Endothelial cell of umbilical vein (primary cell): ENCODE data around the gene PTH1R. TPM values are rescaled to one million over a fixed set of nuclear protein-coding genes. Genes with fewer than 3 reads are reported as not detected.

Experiments
- BruUV-seq: library from RNA; stranded (reverse); fragments of 400-500 nt; replicated peaks from 2 replicates; lab custom pipeline; 2021; lab: Mats Ljungman, UMichigan
- CTCF ChIA-PET: fragments of 300-600, 350-600 bp; sonication (Branson Sonifier 250); formaldehyde crosslinking; loops from one replicate; lab custom pipeline; 2021; ENCODE audit warnings: antibody characterized with exemption, inconsistent platforms; lab: Charles Lee
- POLR2A ChIA-PET: fragments of 300-600, 350-600 bp; sonication (Branson Sonifier 250); formaldehyde crosslinking; loops from one replicate; lab custom pipeline; 2021; ENCODE audit warnings: antibody characterized with exemption, inconsistent platforms; lab: Charles Lee
- DNase-seq: peaks from one replicate; pipeline ENCODE4 v3.0.0-alpha.2; 2011; ENCODE audit warnings: low read depth, low spot score
- FAIRE-seq: peaks from 2 replicates; lab custom pipeline; 2011; peaks lifted over from hg19 to GRCh38; lab: Jason Lieb, UNC
- H2AFZ ChIP-seq: 2 replicates; pipeline ENCODE4 v1.6.0; 2012; ENCODE audit warnings: low read depth, low read length, control low read depth, inconsistent platforms
- H3K27ac ChIP-seq: 2 replicates; pipeline ENCODE4 v1.5.1; 2011; ENCODE audit warnings: low read depth, mild to moderate bottlenecking, control low read depth, low read length, moderate library complexity; ENCODE audit not compliant: insufficient read depth
- H3K27me3 ChIP-seq, 2 experiments: 2 replicates each; pipeline versions ENCODE4 v1.6.0 to v1.6.1; 2011; ENCODE audit warnings: low read length in 2 of 2, mixed read lengths in 1 of 2; ENCODE audit not compliant: control insufficient read depth in 2 of 2, insufficient read depth in 2 of 2
- H3K36me3 ChIP-seq, 2 experiments: 2 replicates in 1 of 2; 3 replicates in 1 of 2; pipeline ENCODE4 v1.5.1; 2011; ENCODE audit warnings: low read length in 2 of 2, mild to moderate bottlenecking in 1 of 2, moderate library complexity in 1 of 2; ENCODE audit not compliant: control insufficient read depth in 2 of 2, insufficient read depth in 2 of 2; ENCODE audit errors: extremely low read depth in 1 of 2
- H3K4me1 ChIP-seq: 3 replicates; pipeline ENCODE4 v1.5.1; 2011; ENCODE audit warnings: mild to moderate bottlenecking, low read length; ENCODE audit not compliant: control insufficient read depth, insufficient read depth; ENCODE audit errors: extremely low read depth
- H3K4me2 ChIP-seq: 2 replicates; pipeline ENCODE4 v1.6.1; 2011; ENCODE audit warnings: low read length, control low read depth, mixed read lengths; ENCODE audit not compliant: insufficient read depth
- H3K4me3 ChIP-seq, 3 experiments: fragments of 200-600 bp in 1 of 3; sonication (generic), shearing (Covaris generic) in 1 of 3; replicated peaks in 1 of 3; 2 replicates each; pipeline ENCODE4 v1.5.1; 2011 to 2016; ENCODE audit warnings: control low read depth in 3 of 3, low read length in 3 of 3, mild to moderate bottlenecking in 2 of 3, inconsistent platforms in 1 of 3, low read depth in 1 of 3, moderate library complexity in 1 of 3; ENCODE audit not compliant: insufficient read depth in 1 of 3
- H3K79me2 ChIP-seq: 2 replicates; pipeline ENCODE4 v1.6.0; 2012; ENCODE audit warnings: low read length, inconsistent platforms; ENCODE audit not compliant: control insufficient read depth, insufficient read depth
- H3K9ac ChIP-seq: replicated peaks from 2 replicates; pipeline ENCODE3; 2011; ENCODE audit warnings: low read length, control low read depth; ENCODE audit not compliant: insufficient read depth; ENCODE audit errors: extremely low read depth
- H3K9me1 ChIP-seq: replicated peaks from 3 replicates; pipeline ENCODE4 v1.6.0; 2011; ENCODE audit warnings: mild to moderate bottlenecking, low read length; ENCODE audit not compliant: control insufficient read depth, insufficient read depth; ENCODE audit errors: extremely low read depth
- H3K9me3 ChIP-seq: replicated peaks from 2 replicates; pipeline ENCODE4 v1.5.1; 2012; ENCODE audit warnings: low read length, inconsistent platforms; ENCODE audit not compliant: control insufficient read depth, insufficient read depth
- H4K20me1 ChIP-seq: replicated peaks from 2 replicates; pipeline ENCODE3; 2011; ENCODE audit warnings: mild to moderate bottlenecking, low read length; ENCODE audit not compliant: control insufficient read depth, insufficient read depth; ENCODE audit errors: extremely low read depth
- CTCF ChIP-seq, 2 donors: IDR thresholded peaks; 1 replicate in 1 of 2; 2 replicates in 1 of 2; pipeline ENCODE4 v1.5.1; 2011; ENCODE audit warnings: low read length in 2 of 2, mild to moderate bottlenecking in 2 of 2, moderate library complexity in 2 of 2, control low read depth in 1 of 2, inconsistent platforms in 1 of 2, low read depth in 1 of 2; ENCODE audit not compliant: insufficient read depth in 1 of 2; ENCODE audit errors: extremely low read depth in 1 of 2
- EZH2 ChIP-seq: IDR thresholded peaks from 2 replicates; pipeline ENCODE4 v1.6.1; 2012; ENCODE audit warnings: borderline replicate concordance, low read depth, mild to moderate bottlenecking, moderate library complexity, low read length, inconsistent platforms; ENCODE audit not compliant: severe bottlenecking
- FOS ChIP-seq: IDR thresholded peaks from 2 replicates; pipeline ENCODE4 v1.6.1; 2011; ENCODE audit warnings: mild to moderate bottlenecking, low read length, moderate library complexity, borderline replicate concordance; ENCODE audit not compliant: insufficient read depth
- GATA2 ChIP-seq: IDR thresholded peaks from 2 replicates; pipeline ENCODE4 v1.7.0; 2011; ENCODE audit warnings: low read depth, mild to moderate bottlenecking, moderate library complexity, mixed read lengths, low read length; ENCODE audit not compliant: insufficient read length, insufficient read depth
- JUN ChIP-seq: IDR thresholded peaks from 2 replicates; pipeline ENCODE4 v1.6.1; 2011; ENCODE audit warnings: borderline replicate concordance, low read depth; ENCODE audit not compliant: insufficient read length, insufficient read depth
- MAX ChIP-seq: IDR thresholded peaks from 2 replicates; pipeline ENCODE4 v1.6.1; 2011; ENCODE audit not compliant: insufficient read depth, insufficient read length
- MYC ChIP-seq: IDR thresholded peaks from one replicate; pipeline ENCODE4 v1.6.1; 2011; ENCODE audit warnings: mild to moderate bottlenecking, low read depth, low read length
- POLR2A ChIP-seq: IDR thresholded peaks from 2 replicates; pipeline ENCODE4 v1.6.1; 2012; ENCODE audit warnings: low read depth, mild to moderate bottlenecking, control low read depth, low read length
- POLR2AphosphoS5 ChIP-seq: IDR thresholded peaks from 2 replicates; pipeline ENCODE4 v1.6.1; 2012; ENCODE audit warnings: low read depth, mild to moderate bottlenecking, control low read depth, low read length, moderate library complexity; ENCODE audit not compliant: insufficient read depth
- dilution Hi-C: fragments of 300-500 bp; cut with MboI; formaldehyde crosslinking; loops from one replicate; pipeline ENCODE4 v1.15.0; 2019; ENCODE audit warnings: low sequenced_read_pairs; ENCODE audit not compliant: extremely low pct_ligation_motif_present
- intact Hi-C: fragments of 100-400 bp; cut with micrococcal nuclease; formaldehyde crosslinking; loops from one replicate; pipeline ENCODE4 v1.10.0; 2022
- polyA plus RNA-seq, 4 experiments: library from polyadenylated mRNA; depleted of rRNA in 3 of 4; stranded (reverse) in 3 of 4; unstranded in 1 of 4; fragments of >200 nt; gene quantifications; 2 replicates each; pipeline versions ENCODE4 v1.2.1 to v1.2.3, GENCODE V29; 2011 to 2012; ENCODE audit warnings: missing spikeins in 1 of 4
- total RNA-seq: library from RNA; stranded (reverse); gene quantifications from 2 replicates; pipeline ENCODE4 v1.2.3, GENCODE V29; 2021

The PTH1R gene
- total and polyA plus RNA-seq, 2 donors (not counting 3 experiments of a cell fraction or from before 2014, with no cell fraction given), result 0.08 to 0.46 TPM

DNA sequence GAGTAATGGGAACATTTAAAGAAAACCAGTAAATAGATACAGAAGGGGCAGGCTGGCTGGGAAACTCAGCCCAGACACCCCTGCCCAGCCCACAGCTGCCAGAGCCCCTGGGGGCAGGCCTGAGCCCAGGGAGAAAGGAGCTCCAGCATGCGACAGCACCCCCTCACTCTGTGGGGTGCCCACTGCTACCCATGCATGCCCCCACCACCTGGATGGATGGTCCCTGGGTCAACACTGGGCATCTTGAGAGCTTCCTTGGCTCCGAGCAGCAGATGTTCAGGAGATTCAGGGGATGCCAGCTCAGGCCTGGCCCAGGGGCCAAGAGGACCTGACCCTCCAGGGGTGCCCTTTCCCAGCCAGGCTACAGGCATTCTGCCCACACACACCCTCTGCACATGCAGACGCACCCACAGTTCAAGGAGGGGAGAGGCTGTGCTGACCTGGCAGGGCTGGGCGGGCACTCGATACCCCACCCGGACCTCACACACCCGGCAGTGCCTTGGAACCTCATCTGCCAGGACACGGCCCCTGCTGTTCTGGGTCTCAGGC, 31.5 kb downstream of the PTH1R start:
- no peaks in the 10 kb centered on the region for H3K9me3 ChIP-seq
- H3K4me3 ChIP-seq, result no peak overlapping the region
- no peaks in the 10 kb centered on the region for H3K36me3 ChIP-seq
- H3K27ac ChIP-seq, result no peak overlapping the region
- H3K9ac ChIP-seq, result no peak overlapping the region
- BruUV-seq, result no TSS peak
- FAIRE-seq, result no peak
- ChIA-PET POLR2A (no interaction called here), CTCF (interaction anchor here (0.6 to 2.5 kb wide), 40 partner anchors 9 to 462 kb away, joined by 3 to 55 read pairs (median 6); partner anchors contain the start of genes ALS2CL, CCDC12, PRSS50 and TMIE)
- no peaks in the 10 kb centered on the region for H3K27me3 ChIP-seq
- H3K4me1 ChIP-seq, result peaks cover 9% of the 10 kb centered on the region
- no peak overlapping the region for H3K4me2 ChIP-seq
- no peaks in the 10 kb centered on the region for H4K20me1 ChIP-seq
- H3K79me2 ChIP-seq, result no peaks in the 10 kb centered on the region
- H3K9me1 ChIP-seq, result no peaks in the 10 kb centered on the region
- dilution Hi-C loops, result no loop called here
- intact Hi-C loops, result loop anchor here (1.0 kb wide), 3 partner anchors 43 to 204 kb away; no protein-coding TSS in a partner anchor
- H2AFZ ChIP-seq, result no peak overlapping the region
- TF ChIP-seq MYC (no peak), CTCF (IDR thresholded peaks at IDR 0.05; ENCODE audit: extremely low read depth in 1 of 2, insufficient read depth in 1 of 2, low read depth in 1 of 2, low read length in 2 of 2) (no peak), MAX (no peak), GATA2 (no peak), FOS (no peak), POLR2A (no peak), POLR2AphosphoS5 (no peak), JUN (no peak), EZH2 (no peak)
- no peak for DNase-seq
